Medulla oblongata (tissue), 1 donor: ENCODE data around the gene NFIA.
A peak's percentile ranks its signal among the peaks of the same experiment; 100 is the strongest.
"Not testable (repeated sequence)": the region's sequence is repeated elsewhere in the genome, so short reads cannot be mapped to it uniquely, and the experiment has no call there.

ENCODE experiments used
- DNase-seq: peaks from one replicate; pipeline ENCODE4 v3.0.0-alpha.2; 2015; ENCODE audit errors: extremely low spot score

The NFIA gene

DNA sequence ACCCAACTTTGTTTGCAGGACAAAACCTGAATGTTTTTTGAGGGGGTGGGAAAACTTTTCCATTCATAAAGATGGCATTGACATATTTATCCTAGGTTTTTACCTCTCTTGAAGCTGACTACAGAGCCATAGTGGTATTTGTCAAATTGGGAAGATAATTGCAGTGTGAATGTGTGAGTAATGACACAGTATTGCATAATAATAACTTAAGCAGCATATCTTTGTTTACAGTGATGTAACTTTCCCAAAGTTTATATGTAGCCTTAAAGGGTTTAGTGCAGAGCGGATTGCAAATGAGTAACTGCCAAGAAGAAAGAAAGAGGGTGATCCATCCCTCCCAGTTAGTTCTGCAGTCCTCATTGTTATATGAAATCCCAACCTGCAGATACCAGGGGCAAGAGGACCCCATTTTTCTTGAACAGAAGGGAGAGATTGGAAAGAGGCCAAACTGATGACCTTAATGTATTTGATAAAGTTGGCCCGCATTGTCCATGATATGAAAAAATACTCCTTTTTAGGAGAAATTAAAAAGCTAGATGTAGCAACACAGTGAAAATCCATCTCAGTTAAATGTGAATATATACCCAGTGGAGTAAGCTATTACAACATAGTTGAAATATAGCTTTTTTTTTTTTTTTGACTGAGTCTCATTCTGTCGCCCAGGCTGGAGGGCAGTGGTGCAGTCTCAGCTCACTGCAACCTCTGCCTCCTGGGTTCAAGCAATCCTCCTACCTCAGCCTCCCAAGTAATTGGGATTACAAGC, 23.7 kb upstream of the NFIA start:
- DNase-seq = no peak

DNA sequence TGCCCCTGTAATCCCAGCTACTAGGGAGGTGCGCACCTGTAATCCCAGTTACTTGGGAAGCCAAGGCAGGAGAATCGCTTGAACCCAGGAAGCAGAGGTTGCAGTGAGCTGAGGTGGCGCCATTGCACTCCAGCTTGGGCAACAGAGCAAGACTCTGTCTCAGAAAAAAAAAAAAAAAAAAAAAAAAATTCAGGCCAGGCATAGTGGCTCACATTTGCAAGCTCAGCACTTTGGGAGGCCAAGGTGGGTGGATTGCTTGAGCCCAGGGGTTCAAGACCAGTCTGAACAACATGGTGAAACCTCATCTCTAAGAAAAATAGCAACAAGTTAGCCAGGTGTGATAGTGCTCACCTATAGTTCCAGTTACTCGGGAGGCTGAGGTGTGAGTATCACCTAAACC, 20.8 kb upstream of the NFIA start:
- DNase-seq = not testable (repeated sequence)

DNA sequence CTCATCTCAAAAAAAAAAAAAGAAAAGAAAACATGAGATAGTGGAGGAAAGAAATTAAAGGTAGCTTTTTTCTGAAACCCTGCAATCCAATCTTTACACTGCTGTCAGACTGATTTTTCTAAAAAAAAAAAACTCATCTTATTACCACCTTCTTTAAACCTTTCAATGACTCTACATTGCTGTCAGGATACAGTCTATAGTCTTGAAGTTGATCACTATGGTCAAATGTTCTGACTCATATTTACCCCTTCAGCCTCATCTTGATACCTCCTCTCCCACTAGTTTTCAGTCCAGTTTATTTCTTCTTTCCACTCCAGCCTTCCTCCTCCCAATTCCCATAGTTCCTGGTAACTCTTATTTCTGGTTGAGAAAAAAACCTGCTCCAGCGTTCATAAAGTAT, 17.7 kb upstream of the NFIA start:
- no peak for DNase-seq

DNA sequence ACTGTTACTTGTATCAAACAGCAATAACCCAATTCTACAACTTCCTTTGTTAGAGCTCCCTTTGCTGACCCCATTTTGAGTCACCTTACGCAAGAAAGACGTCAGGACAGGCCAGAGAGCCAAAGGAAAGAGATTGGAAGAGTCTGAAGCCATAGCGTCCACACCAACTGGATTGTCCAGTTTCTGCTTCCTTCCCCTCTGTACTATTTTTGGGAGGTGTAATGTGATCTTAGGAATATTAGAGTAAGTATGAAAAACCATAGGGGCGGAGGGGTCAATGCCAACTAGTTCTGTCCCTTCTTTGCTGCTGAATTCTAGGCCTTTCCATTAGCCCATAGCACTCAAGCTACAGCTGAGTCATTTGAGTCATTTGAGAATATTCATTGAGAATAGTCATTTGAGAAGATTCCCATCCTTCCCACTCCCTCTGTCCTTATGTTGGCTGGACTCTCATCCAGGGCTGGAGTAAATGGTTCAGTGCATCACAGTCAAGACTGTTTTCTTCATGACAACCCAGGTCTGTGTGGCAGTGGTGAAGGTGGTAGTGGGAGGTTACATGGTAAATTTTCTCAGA, 14.8 kb upstream of the NFIA start:
- DNase-seq = no peak

DNA sequence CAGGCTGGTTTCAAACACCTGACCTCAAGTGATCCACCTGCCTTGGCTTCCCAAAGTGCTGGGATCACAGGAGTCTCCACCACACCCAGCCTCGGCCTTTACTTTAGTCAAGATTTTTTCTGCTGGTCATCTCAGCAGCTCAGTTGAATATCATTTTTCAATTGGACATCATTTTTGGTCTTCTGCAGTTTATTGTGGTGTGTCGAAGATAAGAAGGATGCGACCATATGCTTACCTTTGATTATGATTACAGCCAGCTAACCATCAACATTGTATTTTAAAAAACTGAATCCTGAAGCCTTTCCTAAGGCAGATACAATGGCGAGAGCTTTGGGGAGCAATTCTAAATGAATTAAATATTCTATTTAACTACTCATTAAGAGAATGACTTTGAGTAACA, 12.3 kb upstream of the NFIA start:
- DNase-seq = no peak

DNA sequence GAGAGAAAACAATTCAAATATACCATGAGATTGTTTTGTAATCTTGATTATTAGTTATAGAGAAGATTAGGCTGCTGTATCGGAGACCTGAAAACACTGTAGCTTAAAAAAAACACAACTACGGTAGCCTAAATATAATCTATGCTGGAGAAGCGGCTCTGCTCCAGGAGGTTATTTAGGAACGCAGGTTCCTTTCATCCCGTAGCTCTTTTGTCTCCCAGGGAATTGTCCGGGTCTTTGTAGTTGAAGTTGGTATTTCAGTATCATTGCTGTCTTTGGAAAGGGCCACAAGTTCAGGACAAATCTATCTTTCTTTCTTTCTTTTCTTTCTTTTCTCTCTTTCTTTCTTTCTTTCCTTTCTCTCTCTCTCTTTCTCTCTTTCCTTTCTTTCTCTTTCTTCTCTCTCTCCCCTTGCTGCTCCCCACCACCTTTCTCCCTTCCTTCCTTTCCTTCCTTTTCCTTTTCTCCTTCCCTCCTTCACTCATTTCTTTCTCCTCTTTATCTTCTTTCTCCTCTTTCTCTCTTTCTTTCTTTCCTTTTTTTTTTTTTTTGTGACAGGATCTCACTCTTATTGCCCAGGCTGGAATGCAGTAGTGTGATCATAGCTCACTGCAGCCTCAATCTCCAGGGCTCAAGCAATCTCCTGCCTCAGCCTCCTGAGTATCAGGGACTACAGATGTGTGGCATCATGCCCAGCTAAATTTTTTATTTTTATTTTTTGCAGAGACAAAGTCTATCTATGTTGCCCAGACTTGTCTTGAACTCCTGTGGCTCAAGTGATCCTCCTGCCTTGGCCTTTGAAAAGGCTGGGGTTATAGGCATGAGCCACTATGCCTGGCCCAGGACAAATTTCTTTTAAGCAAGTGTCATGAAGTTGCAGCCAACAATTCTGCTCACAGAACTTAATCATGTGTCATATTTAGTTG, 10.9 kb upstream of the NFIA start:
- DNase-seq = no peak

DNA sequence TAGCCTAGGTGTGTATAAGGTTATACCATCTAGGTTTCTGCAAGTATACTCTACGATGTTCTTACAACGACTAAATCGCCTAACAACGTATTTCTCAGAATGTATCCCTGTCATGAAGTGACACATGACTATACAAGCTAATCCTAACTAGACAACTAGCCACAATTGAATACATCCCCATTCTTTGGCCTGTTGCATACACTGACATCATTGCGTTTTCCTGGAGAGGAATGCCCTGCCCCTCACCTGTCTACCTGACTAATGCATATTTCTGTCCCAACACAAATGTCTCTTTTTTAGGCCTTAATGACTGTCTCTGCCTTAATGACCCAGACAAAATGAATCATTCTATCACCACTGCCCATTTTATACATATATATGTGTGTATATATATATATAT, 8.5 kb upstream of the NFIA start:
- no peak for DNase-seq

DNA sequence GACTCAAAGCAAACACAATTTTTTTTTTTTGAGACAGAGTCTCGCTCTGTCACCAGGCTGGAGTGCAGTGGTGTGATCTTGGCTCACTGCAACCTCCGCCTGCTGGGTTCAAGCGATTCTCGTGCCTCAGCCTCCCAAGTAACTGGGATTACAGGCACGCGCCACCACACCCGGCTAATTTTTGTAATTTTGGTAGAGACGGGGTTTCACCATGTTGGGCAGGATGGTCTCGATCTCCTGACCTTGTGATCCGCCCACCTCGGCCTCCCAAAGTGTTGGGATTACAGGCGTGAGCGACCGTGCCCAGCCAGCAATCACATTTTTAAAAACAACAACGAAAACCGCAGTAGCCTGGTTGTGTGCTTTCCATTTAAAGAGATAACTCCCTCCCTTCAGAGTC, 6.5 kb upstream of the NFIA start:
- not testable (repeated sequence) for DNase-seq

DNA sequence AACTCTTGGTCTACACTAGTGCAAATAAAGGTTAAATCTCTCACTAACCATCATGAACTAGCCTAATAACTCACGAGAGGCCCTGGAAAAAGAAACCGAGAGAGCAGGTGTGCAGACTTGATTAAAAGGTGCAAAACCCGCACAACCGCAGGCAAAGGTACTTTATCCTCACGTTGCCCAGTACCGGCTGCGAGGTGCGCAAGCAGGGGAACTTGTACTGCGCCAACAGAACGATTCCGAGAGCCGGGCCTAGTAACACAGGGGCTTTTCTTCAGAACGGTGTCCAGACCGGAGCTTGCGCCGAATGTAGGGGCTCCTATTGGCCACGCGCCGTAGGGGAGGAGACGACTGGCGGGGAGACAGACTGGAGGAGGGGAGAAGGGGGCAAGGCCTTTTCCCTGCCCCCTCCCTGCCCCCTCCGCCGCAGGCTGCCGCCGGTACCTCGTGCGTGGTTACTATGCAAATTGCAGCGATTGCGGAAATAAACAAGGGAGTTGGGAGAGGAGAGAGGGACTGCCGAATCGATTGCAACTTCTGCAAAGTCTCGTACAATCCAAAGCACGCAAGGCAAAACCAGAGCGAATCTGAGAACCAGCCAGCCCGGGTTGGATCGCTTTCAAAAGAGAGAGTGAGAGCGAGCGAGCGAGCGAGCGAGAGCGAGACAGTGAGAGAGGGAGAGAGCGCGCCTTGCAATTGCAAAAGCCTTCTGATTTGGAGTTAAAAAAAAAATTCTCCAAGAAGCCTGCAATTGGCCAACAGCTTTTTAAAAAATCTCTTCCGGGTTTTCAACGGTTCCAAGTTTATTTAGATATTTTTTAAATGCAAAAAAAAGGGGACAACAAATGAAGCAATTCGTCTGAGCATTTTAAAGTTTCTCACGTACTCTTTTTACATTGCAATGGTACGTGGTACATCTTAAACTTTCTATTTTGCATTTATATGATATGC, 5.4 kb upstream of the NFIA start:
- peak; percentile 91 for DNase-seq

DNA sequence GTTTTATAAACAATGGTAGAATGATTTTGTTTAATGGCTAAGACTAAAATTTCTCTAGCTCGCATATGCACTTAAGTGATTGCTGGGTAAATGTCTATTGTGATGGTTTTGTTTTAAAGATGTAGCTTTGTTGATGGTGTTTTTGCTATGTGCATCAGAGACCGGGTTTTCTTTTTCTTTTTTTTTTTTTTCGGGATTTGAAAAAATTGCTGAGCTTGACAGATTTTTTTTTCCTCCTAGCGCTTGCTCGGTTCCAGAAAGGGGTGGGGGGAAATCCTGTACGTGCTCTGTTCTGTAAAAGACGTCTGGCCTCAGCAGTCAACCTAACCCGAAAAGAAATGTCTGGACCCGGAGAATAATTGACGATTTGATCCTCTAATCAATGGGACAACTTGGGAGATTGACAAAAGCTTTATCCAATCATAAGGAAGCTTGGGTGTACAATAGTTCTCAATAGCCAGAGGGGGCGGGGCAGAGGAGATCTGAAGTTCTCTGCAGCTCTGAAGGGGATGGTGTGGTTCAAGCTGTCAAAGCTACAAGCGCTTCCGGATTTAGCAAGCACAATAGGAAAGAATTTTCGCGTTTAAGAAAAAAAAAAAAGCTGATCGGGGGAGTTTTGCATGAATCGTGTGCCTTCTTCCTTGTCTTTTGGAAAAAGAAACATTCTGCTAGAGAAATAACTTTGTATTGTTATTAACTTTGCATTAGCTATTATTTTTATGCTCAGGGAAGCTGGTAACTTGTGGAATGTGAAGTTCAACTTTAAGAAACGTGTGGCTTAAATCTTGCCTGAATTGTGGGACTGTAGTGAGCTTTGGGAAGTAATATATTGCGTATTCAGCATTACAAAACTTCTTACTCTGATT, 4.5 kb upstream of the NFIA start:
- DNase-seq = peak; percentile 100

DNA sequence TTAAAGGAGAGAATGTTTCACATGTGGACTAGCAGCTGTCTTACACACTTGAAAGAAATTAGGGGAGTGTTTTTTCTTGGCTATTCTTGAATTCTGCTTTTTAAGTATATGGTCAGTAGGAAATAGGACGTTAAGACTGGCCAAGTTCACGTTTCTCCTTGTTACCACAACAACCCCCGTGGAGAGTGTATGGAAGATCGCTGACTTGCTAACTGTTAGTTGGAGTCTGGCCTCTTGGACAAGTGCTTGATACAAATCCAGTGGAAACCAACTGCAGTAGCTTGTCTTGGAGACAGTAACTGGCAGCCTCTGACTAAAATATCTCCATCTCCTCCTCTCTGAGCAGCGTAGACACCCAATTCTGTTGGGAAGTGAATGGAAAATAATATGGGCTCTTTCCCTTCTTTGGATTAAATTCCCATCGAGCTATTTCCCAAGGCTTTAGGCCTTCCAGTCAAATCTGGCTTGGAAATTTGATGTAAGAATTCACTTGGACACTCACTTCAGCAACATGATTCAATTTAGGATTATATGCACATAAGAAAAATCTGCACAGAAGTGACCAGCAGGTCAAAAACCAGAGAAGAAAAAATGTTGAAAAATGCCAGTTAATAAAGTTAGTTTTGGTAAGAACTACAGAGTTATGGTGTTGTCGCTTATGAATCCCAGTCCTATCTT, 3.6 kb upstream of the NFIA start:
- DNase-seq = peak; percentile 80

DNA sequence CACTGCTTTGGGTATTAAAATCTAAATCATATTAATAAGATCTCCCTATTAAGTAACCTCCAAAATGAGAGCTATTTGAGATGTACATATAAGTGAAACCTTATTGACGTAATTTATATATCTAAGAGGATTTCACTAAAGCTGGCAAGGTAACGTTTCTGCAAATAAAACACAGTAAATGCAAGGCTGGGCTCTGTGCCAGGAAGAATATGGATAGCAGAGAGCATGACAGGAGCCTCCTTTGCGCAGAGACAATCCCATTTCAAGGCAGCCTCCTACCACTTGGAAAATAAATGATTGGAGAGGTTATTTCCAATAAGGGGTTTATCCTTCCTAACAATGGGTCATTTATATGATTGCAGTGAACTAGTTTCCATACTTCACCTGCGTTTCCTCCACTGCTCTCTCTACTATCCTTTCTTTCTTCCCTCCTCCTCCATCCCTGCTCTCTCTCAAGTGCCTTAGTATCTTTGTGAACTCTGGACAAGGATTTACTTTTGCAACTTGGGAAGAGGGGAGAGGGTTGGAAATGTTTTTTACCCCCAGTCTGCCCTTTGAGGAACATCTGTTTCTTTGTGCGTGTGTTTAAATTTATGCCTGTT, 3.0 kb upstream of the NFIA start:
- peak; percentile 54 for DNase-seq

DNA sequence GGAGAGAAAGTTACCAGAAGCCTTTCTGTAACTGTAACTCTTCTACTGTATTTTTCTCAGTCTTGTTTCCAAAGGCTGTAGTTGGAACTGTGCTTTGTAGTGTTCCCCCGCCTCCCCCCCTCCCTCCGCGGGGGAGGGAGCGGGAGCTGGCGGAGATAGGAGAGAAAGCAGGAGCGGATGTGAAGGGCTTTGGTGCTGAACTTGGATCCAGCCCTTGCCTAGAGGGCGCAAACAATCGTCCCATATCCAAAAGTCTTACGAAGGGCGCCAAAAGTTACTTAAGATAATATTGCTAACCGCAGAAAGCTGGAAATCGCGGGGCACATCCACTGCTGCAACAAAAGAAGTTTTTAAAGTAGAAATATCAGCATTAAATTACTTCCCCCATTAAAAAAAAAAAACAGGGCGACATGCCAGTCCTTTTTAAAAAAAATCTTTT, 2.4 kb upstream of the NFIA start:
- DNase-seq = peak; percentile 94

DNA sequence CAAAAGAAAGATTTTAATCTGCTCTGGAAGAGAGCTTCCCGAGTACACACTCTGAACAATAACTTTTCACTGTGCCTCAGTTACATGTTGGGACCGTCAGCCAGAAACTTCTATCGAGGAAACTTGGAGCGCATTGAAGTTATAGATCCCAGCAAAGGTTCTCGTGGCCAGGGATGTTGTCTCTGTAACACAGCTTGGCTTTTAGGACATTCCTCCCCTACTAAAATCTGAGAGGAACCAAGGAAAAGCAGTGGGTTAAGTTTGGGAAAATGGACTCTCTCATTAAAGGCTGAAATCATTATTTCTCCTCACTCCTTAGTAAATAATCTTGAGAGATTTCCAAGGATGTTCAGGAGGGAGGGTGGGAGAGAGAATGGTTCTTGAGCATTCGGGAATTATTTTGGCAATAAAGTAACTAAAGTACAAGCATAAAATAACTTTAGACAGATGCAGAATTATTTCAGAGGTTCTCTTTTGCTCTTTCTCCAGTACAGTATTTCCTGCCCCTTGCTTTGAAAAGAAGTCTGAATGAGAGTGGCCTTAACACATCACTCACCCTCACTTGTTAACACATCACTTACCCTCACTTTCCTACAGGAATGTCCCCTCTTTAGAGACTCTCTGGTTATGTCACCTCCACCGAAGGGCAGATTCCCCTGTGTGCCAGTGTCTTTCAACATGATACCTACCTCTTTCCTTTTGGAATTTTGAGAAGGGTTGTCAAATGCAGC, 1.8 kb upstream of the NFIA start:
- DNase-seq = peak; percentile 58

DNA sequence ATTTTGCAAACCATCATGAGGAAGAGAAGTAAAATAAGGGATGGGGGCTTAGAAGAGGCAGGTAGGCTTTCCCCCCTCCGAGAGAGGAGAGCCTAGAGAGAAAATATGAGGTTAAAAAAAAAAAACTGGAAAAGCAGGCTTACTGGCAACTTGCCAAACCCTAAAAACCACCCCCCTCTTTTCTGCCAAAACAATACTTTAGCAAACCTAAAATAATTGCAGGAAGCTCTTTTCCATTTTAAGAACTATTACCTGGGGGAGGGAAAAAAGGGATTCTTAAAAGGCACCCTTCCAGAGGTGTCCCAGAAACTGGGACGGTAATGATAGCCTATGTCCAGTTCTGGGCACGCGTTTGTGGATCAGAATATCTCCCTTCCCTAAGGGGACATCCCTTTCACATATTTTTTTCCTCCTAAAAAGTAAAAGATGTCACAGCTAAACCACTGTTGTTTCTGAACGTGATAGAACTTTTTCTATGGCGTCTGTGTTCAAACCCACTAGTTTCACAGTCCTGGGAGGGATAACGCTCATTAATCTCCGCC, 1.1 kb upstream of the NFIA start:
- peak; percentile 58 for DNase-seq

DNA sequence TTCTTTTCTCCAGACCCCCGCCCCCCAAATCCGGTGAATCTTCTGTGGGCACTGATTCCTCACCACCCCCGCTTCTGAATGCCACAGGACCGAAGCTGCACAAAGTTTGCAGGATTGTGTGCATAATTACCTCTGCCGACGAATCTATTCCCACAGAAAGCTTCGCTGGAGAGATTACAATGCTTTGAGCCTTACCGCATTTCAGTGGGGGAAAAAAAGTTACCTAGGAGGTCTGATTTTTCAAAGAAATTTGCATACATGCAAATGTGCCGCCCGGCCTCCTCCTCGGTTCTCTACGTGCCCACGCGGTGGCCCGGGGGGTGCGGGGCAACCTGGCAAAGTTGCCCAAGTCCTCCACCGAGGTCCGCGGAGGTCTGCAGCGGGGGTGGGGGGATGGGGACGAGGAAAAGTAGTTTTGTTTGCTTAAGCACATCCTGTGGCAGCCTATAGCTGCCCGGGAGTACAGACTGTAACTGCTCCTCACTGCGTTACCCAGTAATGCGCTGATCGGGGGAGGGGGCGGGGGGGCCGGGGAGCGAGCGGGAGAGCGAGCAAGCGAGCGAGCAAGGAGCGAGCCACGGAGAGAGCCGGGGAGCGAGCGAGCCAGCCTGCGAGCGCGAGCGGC, 563 bp upstream of the NFIA start:
- peak; percentile 47 for DNase-seq

DNA sequence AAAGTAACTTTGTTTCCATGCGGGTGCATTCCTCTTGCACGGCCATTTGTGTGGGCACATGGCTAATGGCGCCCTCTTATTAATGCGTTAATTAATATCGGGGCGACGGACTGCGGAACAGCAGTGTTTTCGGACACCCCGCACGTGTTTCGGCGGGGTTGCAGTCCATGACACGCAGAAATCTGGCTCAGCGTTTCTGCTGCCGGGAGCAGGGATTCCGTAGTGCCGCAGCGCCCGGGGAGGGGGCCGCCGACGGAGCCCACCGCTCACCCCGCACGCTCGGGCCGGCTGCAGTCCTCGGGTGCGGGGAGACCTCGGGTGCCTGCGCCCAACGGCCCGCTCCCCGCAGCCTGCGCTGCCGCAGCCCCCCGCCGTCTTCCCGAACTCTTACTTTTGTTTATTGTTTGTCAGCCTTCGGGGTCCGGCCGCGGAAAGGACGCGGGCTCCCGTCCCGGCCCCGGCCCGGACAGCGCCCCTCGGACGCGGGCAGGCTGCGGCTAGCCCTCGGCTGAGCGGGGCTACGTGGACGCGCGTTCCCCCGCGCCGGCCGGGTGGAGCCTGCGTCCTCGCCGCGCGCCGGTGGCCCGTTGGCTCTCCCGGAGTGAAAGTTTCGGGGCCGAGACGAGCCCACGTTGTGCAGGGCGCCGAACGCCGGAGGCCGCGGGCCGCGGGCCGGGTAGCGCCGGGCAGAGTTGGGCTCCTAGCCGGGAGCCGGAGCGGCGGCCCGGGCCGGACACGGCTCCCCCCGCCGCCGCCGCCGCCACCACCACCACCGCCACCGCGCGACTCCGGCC, 849 bp downstream of the NFIA start:
- peak; percentile 29 for DNase-seq
